K562 (cell line): Measurements from ENCODE around the gene SND1. TPM values are rescaled to one million over a fixed set of nuclear protein-coding genes. Genes with fewer than 3 reads are reported as not detected.

Source experiments
- ARID1B ChIP-seq: fragments of 450-650 bp; IDR thresholded peaks from 2 replicates; pipeline ENCODE4 v1.6.1; 2016; ENCODE audit warnings: antibody characterized with exemption, mild to moderate bottlenecking, inconsistent platforms
- CC2D1A ChIP-seq: fragments of 450-650 bp; IDR thresholded peaks from 2 replicates; pipeline ENCODE4 v1.6.1; 2017; ENCODE audit warnings: mild to moderate bottlenecking
- HBP1 ChIP-seq: fragments of 450-650 bp; formaldehyde crosslinking; IDR thresholded peaks from 2 replicates; pipeline ENCODE4 v1.4.0; 2022; ENCODE audit warnings: missing genetic modification characterization
- HMGXB4 ChIP-seq: sonication (generic); formaldehyde crosslinking; IDR thresholded peaks from 2 replicates; pipeline ENCODE4 v1.8.1; 2023; ENCODE audit warnings: mild to moderate bottlenecking, missing genetic modification reagents
- MAZ ChIP-seq, 2 experiments: fragments of 450-650 bp in 1 of 2; sonication (generic) in 1 of 2; formaldehyde crosslinking; IDR thresholded peaks in 1 of 2; conservative IDR thresholded peaks in 1 of 2; 2 replicates each; pipeline versions ENCODE4 v1.4.0 to v1.5.0; 2020; ENCODE audit warnings: mild to moderate bottlenecking in 1 of 2, missing genetic modification reagents in 1 of 2
- MCM2 ChIP-seq: fragments of 450-650 bp; IDR thresholded peaks from 2 replicates; pipeline ENCODE4 v1.6.1; 2017; ENCODE audit warnings: low read depth, mild to moderate bottlenecking
- MYNN ChIP-seq, 2 experiments: sonication (generic); formaldehyde crosslinking in 1 of 2; IDR thresholded peaks; 2 replicates each; pipeline versions ENCODE4 v1.5.0 to v1.6.1; 2016 to 2020; ENCODE audit warnings: antibody characterized with exemption in 1 of 2, missing genetic modification reagents in 1 of 2
- NCOR1 ChIP-seq: fragments of 450-650 bp; IDR thresholded peaks from 2 replicates; pipeline ENCODE4 v1.6.1; 2016; ENCODE audit warnings: mild to moderate bottlenecking, moderate library complexity
- PML ChIP-seq: IDR thresholded peaks from 2 replicates; pipeline ENCODE4 v1.6.1; 2012; ENCODE audit warnings: low read length, inconsistent platforms
- POLR2A ChIP-seq: fragments of 450-650 bp; conservative IDR thresholded peaks from 2 replicates; pipeline ENCODE4 v1.6.1; 2016
- POLR2B ChIP-seq: fragments of 450-650 bp; IDR thresholded peaks from 2 replicates; pipeline ENCODE4 v1.6.1; 2018; ENCODE audit warnings: low read depth; ENCODE audit not compliant: partially characterized antibody
- RCOR1 ChIP-seq, 2 experiments: IDR thresholded peaks; 2 replicates each; pipeline ENCODE4 v1.6.1; 2012; ENCODE audit warnings: low read depth in 2 of 2, low read length in 2 of 2, borderline replicate concordance in 1 of 2, improper control_type of control experiment in 1 of 2
- TCF15 ChIP-seq: fragments of 250-450 bp; sonication (Bioruptor Pico); IDR thresholded peaks from 2 replicates; pipeline ENCODE4 v1.8.0; 2022; ENCODE audit warnings: moderate library complexity, mild to moderate bottlenecking, inconsistent platforms
- TCF7L2 ChIP-seq: fragments of 150-350 bp; IDR thresholded peaks from 2 replicates; pipeline ENCODE4 v1.6.1; 2016; ENCODE audit warnings: low read depth, mild to moderate bottlenecking, low read length, moderate library complexity
- TFE3 ChIP-seq: fragments of 450-650 bp; formaldehyde crosslinking; IDR thresholded peaks from 2 replicates; pipeline ENCODE4 v1.4.0; 2020; ENCODE audit warnings: mild to moderate bottlenecking, mixed read lengths
- ZBTB17 ChIP-seq: fragments of 450-650 bp; formaldehyde crosslinking; IDR thresholded peaks from 2 replicates; pipeline ENCODE4 v1.4.0; 2020; ENCODE audit warnings: mild to moderate bottlenecking
- ZBTB26 ChIP-seq: fragments of 450-650 bp; formaldehyde crosslinking; IDR thresholded peaks from 2 replicates; pipeline ENCODE4 v1.4.0; 2022; ENCODE audit warnings: missing genetic modification characterization
- ZNF175 ChIP-seq: fragments of 200-800 bp; sonication (Bioruptor generic); IDR thresholded peaks from 2 replicates; pipeline ENCODE4 v1.6.1; 2016; ENCODE audit warnings: low read depth, mild to moderate bottlenecking, missing genetic modification characterization, missing compliant biosample characterization
- ZNF253 ChIP-seq: fragments of 250-450 bp; sonication (Bioruptor Pico); conservative IDR thresholded peaks from 2 replicates; pipeline ENCODE4 v1.6.1; 2021; ENCODE audit warnings: mild to moderate bottlenecking
- ZNF347 ChIP-seq: fragments of 450-650 bp; formaldehyde crosslinking; IDR thresholded peaks from 2 replicates; pipeline ENCODE4 v1.4.0; 2020; ENCODE audit warnings: low read depth, mild to moderate bottlenecking, moderate library complexity
- ZNF507 ChIP-seq: conservative IDR thresholded peaks from 2 replicates; pipeline ENCODE4 v1.6.1; 2017; ENCODE audit warnings: missing genetic modification characterization, missing compliant biosample characterization
- ZNF57 ChIP-seq: fragments of 450-650 bp; formaldehyde crosslinking; IDR thresholded peaks from 2 replicates; pipeline ENCODE4 v1.4.0; 2020; ENCODE audit warnings: mild to moderate bottlenecking, moderate library complexity
- ZNF583 ChIP-seq: fragments of 250-450 bp; sonication (Bioruptor Pico); IDR thresholded peaks from 2 replicates; pipeline ENCODE4 v1.4.0; 2020
- polyA plus RNA-seq, 8 experiments: library from polyadenylated mRNA; depleted of rRNA in 4 of 8; stranded (reverse) in 5 of 8; unstranded in 3 of 8; fragments of >200 nt; fragmentation: Nextera tagmentation in 2 of 8; fragmentation: Illumina TruSeq in 1 of 8; extraction: Ambion mirVana in 2 of 8; extraction: Trizol in 1 of 8; gene quantifications; 2 replicates each; pipeline versions ENCODE4 v1.2.1 to v1.2.3, GENCODE V29; 2011 to 2014; ENCODE audit warnings: inconsistent platforms in 1 of 8, missing spikeins in 1 of 8
- total RNA-seq, 7 experiments: library from RNA; depleted of rRNA in 6 of 7; stranded (reverse); fragments of >200 nt in 6 of 7; fragmentation: Illumina TruSeq in 2 of 7; extraction: Trizol in 2 of 7; gene quantifications; 2 replicates each; pipeline versions ENCODE4 v1.2.1 to v1.2.3, GENCODE V29; 2011 to 2021; ENCODE audit warnings: low replicate concordance in 1 of 7

The SND1 gene
- total and polyA plus RNA-seq, 9 of the 15 experiments (the other 6 are each of a cell fraction or from before 2014, with no cell fraction given) = 46.5 to 307 (median 191) TPM

GRCh38 chr7:128100225-128100948 is 448.4 kb downstream of the SND1 start (continued):
- TF ChIP-seq HBP1 (peak; percentile 52; the same call in 1 of the 2 replicates), MYNN (IDR thresholded peaks at IDR 0.05) (peak; percentile 57; the same call in 1 of the 2 replicates), MYNN (CRISPR knock-in tag; IDR thresholded peaks at IDR 0.05) (no peak), MAZ (CRISPR knock-in tag; conservative IDR thresholded peaks at IDR 0.05 in 1 of 2, IDR thresholded peaks at IDR 0.05 in 1 of 2) (peak in 1 of 2 experiments; percentile 26; a peak in 1 of 4 replicates), ZNF175 (no peak), TFE3 (CRISPR knock-in tag) (no peak), POLR2B (peak; percentile 64), RCOR1 (IDR thresholded peaks at IDR 0.05; ENCODE audit: borderline replicate concordance in 1 of 2, low read depth in 2 of 2, low read length in 2 of 2) (peak in 1 of 2 experiments; percentile 51; a peak in 1 of 4 replicates), NCOR1 (no peak), ZBTB26 (CRISPR knock-in tag) (peak; percentile 37), POLR2A (peak; percentile 16; the same call in 1 of the 2 replicates), ZNF57 (no peak), ZNF583 (no peak), ZBTB17 (CRISPR knock-in tag) (0 out of 2 replicates have a peak, but pooled peaks have one; percentile 48), ARID1B (0 out of 2 replicates have a peak, but pooled peaks have one; percentile 5), ZNF507 (tag) (no peak), MCM2 (no peak), ZNF347 (CRISPR knock-in tag) (no peak), TCF7L2 (no peak), CC2D1A (no peak), TCF15 (CRISPR knock-in tag) (0 out of 2 replicates have a peak, but pooled peaks have one; percentile 58), ZNF253 (CRISPR knock-in tag) (no peak), HMGXB4 (CRISPR knock-in tag) (0 out of 2 replicates have a peak, but pooled peaks have one; percentile 32), PML (0 out of 2 replicates have a peak, but pooled peaks have one; percentile 19)
